ENCODE results near the gene SEM1.
"Not testable (repeated sequence)": the region's sequence is repeated elsewhere in the genome, so short reads cannot be mapped to it uniquely, and the experiment has no call there.

The SEM1 gene

GRCh38 chr7:96701258-96701657 lies 8.4 kb downstream of the SEM1 start:
- no peak for DNase-seq (ENCODE audit: low read depth in 2 of 2)

- DNase-seq (ENCODE audit: low read depth in 2 of 2) = no peak
These were observed 9.1 kb downstream of the SEM1 start for GRCh38 chr7:96700516-96700915.

GRCh38 chr7:96699219-96699871 lies 10.3 kb downstream of the SEM1 start:
- DNase-seq (ENCODE audit: low read depth in 2 of 2) = no peak

GRCh38 chr7:96698449-96698848 lies 11.2 kb downstream of the SEM1 start:
- not testable (repeated sequence) for DNase-seq (ENCODE audit: low read depth in 2 of 2)

- DNase-seq (ENCODE audit: low read depth in 2 of 2) = no peak
These were observed 11.8 kb downstream of the SEM1 start for GRCh38 chr7:96697822-96698221.

GRCh38 chr7:96695581-96695980 lies 14.1 kb downstream of the SEM1 start:
- no peak for DNase-seq (ENCODE audit: low read depth in 2 of 2)

GRCh38 chr7:96694082-96694481 lies 15.6 kb downstream of the SEM1 start:
- DNase-seq (ENCODE audit: low read depth in 2 of 2) = no peak

GRCh38 chr7:96691702-96692101 lies 17.9 kb downstream of the SEM1 start:
- DNase-seq (ENCODE audit: low read depth in 2 of 2) = no peak

GRCh38 chr7:96689414-96689813 lies 20.2 kb downstream of the SEM1 start:
- no peak for DNase-seq (ENCODE audit: low read depth in 2 of 2)

- DNase-seq (ENCODE audit: low read depth in 2 of 2) = no peak
These were observed 23.3 kb downstream of the SEM1 start for GRCh38 chr7:96686305-96686704.

- DNase-seq (ENCODE audit: low read depth in 2 of 2) = no peak
These were observed 23.9 kb downstream of the SEM1 start for GRCh38 chr7:96685755-96686154.

- DNase-seq (ENCODE audit: low read depth in 2 of 2) = no peak
These were observed 24.3 kb downstream of the SEM1 start for GRCh38 chr7:96685353-96685752.

GRCh38 chr7:96679886-96680285 lies 29.8 kb downstream of the SEM1 start:
- DNase-seq (ENCODE audit: low read depth in 2 of 2) = no peak

- no peak for DNase-seq (ENCODE audit: low read depth in 2 of 2)
These were observed 32.7 kb downstream of the SEM1 start for GRCh38 chr7:96676919-96677318.

GRCh38 chr7:96675548-96675947 lies 34.1 kb downstream of the SEM1 start:
- no peak for DNase-seq (ENCODE audit: low read depth in 2 of 2)

- DNase-seq (ENCODE audit: low read depth in 2 of 2) = no peak
These were observed 35.1 kb downstream of the SEM1 start for GRCh38 chr7:96674565-96674964.

GRCh38 chr7:96671854-96672253 lies 37.8 kb downstream of the SEM1 start:
- DNase-seq (ENCODE audit: low read depth in 2 of 2) = no peak

GRCh38 chr7:96670338-96671289 lies 39.0 kb downstream of the SEM1 start:
- DNase-seq (ENCODE audit: low read depth in 2 of 2) = no peak

GRCh38 chr7:96669812-96670211 lies 39.8 kb downstream of the SEM1 start:
- DNase-seq (ENCODE audit: low read depth in 2 of 2) = no peak

GRCh38 chr7:96667026-96667425 lies 42.6 kb downstream of the SEM1 start:
- no peak for DNase-seq (ENCODE audit: low read depth in 2 of 2)

- DNase-seq (ENCODE audit: low read depth in 2 of 2) = no peak
These were observed 44.0 kb downstream of the SEM1 start for GRCh38 chr7:96665689-96666088.

- DNase-seq (ENCODE audit: low read depth in 2 of 2) = no peak
These were observed 44.9 kb downstream of the SEM1 start for GRCh38 chr7:96664793-96665192.

GRCh38 chr7:96663871-96664445 lies 45.7 kb downstream of the SEM1 start:
- no peak for DNase-seq (ENCODE audit: low read depth in 2 of 2)

All from stimulated activated CD4-positive, alpha-beta T cell treated with anti-CD3 and anti-CD28 coated beads, Interleukin-1b, Interleukin-23, amount 100 ng/mL, for 1 hour (primary cell).